ENCODE data around the gene KCNMB2.

DNA sequence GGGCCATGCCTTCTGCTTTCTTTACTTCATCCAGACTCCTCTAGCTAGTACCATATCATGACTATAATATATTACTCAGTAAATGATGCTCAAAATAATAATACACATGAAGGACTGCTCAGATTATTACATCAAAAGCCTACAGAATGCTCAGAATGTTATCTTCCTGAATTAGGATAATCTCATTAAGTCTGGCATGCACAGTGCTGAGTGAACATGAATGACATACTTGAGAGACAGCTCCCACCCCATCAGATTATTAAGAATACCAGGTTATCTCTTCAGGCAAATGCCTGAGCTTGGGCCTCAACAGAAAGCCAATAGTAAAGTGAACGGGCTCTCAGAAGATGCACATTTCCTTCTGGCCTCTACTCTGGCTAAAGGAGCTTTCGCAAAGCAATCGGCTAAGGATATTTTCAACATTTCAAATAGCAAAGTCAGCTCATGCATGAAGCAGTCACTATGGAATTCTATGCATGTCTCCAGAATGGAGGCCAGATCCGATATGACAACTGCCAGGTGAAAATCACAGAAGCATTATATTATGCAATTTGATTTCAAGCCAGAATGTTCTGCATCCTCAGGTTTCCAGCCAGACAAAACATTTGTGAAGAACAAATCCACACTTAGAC is 122.6 kb downstream of the KCNMB2 start:
- no peak for TF ChIP-seq CTCF (conservative IDR thresholded peaks at IDR 0.05; ENCODE audit: low read depth, low read length)
- TF ChIP-seq EZH2 (IDR thresholded peaks at IDR 0.05; ENCODE audit: borderline replicate concordance, low read depth, low read length, poor library complexity, severe bottlenecking), result no peak
